ENCODE data around the gene DYNLT1. TPM values are rescaled to one million over a fixed set of nuclear protein-coding genes. Genes with fewer than 3 reads are reported as not detected.

The DYNLT1 gene
- total RNA-seq, 1 experiment from 2014 or later: 156 TPM

DNA sequence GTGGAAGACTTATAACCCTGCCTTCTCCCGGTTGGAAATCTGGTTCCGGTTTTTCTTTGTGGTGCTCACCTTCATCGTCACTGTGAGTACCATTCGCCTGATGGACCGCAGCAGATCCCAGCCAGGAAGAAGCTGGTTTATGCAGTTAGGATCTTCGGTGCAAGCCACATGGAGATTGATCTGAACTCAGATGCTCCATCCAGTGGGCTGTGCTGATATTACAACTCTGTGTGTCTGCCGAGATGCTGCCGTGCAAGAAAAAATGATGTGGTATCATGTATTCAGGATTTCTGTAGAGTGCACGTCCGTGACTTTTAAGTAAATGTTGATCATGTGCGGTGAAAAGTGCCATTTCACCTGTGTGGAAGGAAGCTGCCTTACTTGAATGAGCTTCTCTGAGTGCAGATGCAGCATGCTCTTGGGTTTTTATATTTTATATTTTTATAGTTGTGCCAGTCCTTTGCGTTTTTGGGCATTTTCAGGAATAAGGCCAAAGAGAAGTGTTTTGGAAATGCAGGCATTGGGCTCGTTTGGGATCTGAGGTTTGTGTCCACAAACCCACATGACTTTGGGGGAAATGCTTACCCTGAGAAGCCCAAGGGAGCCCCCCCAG lies 39.2 kb downstream of the DYNLT1 start:
- Mint-ChIP-seq H3K9me3 (ENCODE audit: low read depth, unreplicated experiment) (no peaks in the 10 kb centered on the region), H3K4me1 (ENCODE audit: low read depth, unreplicated experiment) (peaks cover 11% of the 10 kb centered on the region), H3K36me3 (ENCODE audit: insufficient read depth, unreplicated experiment) (peaks cover 22% of the 10 kb centered on the region), H3K27me3 (ENCODE audit: unreplicated experiment) (no peaks in the 10 kb centered on the region), H3K4me3 (ENCODE audit: low read depth, unreplicated experiment) (no peak overlapping the region), H3K27ac (ENCODE audit: unreplicated experiment) (no peak overlapping the region)
- TF ChIP-seq, protein P1, sequence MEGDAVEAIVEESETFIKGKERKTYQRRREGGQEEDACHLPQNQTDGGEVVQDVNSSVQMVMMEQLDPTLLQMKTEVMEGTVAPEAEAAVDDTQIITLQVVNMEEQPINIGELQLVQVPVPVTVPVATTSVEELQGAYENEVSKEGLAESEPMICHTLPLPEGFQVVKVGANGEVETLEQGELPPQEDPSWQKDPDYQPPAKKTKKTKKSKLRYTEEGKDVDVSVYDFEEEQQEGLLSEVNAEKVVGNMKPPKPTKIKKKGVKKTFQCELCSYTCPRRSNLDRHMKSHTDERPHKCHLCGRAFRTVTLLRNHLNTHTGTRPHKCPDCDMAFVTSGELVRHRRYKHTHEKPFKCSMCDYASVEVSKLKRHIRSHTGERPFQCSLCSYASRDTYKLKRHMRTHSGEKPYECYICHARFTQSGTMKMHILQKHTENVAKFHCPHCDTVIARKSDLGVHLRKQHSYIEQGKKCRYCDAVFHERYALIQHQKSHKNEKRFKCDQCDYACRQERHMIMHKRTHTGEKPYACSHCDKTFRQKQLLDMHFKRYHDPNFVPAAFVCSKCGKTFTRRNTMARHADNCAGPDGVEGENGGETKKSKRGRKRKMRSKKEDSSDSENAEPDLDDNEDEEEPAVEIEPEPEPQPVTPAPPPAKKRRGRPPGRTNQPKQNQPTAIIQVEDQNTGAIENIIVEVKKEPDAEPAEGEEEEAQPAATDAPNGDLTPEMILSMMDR (IDR thresholded peaks at IDR 0.05; ENCODE audit: unreplicated experiment): peak; percentile 36
- BruUV-seq (replicated peaks): no TSS peak
- CTCF ChIA-PET: interaction anchor here (0.7 to 2.1 kb wide), 4 partner anchors 42 to 391 kb away, joined by 3 to 26 read pairs (median 6); no protein-coding TSS in a partner anchor
- peak; percentile 65 for DNase-seq
- intact Hi-C loops (cut with micrococcal nuclease; ENCODE audit: unreplicated experiment): loop anchor here (2.0 kb wide), 1 partner anchor 391 kb away; no protein-coding TSS in a partner anchor

- H3K36me3 Mint-ChIP-seq (ENCODE audit: insufficient read depth, unreplicated experiment): peaks cover 22% of the 10 kb centered on the region
- intact Hi-C loops (cut with micrococcal nuclease; ENCODE audit: unreplicated experiment): loop anchor here (2.0 kb wide), 1 partner anchor 389 kb away; no protein-coding TSS in a partner anchor
Measured at GRCh38 chr6:158604048-158604406, 40.5 kb downstream of the DYNLT1 start.

DNA sequence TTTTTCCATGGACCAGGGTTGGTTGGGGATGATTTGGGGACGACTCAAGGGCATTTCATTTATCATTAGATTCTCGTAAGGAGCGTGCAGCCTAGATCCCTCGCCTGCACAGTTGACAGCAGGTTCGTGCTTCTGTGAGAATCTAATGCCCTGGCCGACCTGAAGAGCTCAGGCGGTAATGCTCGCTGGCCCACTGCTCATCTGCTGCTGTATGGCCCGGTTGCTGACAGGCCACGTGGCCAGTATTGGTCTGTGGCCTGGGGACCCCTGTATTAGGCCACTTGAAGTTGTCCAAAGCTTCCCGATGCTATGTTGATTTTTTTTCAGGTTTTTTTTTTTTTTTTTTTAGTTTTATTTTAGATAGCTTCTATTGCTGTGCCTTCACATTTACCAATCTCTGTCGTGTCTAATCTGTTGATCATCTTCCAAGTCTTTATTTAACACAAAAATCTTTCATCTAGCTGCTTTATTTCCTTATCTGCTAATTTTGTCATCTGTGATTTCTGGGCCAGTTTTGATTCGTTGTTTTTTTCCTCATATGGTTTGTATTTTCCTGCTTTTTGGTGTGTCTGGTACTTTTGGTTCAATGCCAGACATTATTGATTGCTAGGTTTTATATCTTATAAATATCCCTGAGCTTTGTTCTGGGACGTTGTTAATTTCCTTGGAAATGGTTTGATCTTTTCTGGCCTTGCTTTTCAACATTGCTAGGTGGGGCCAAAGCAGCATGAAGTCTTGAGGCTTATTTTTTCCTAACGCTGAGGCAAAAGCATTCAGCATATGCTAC lies 41.1 kb downstream of the DYNLT1 start:
- peaks cover 27% of the 10 kb centered on the region for H3K36me3 Mint-ChIP-seq (ENCODE audit: insufficient read depth, unreplicated experiment)
- H3K27me3 Mint-ChIP-seq (ENCODE audit: unreplicated experiment): no peaks in the 10 kb centered on the region
- DNase-seq: no peak
- H3K27ac Mint-ChIP-seq (ENCODE audit: unreplicated experiment): peak overlapping the region; percentile 1
- intact Hi-C loops (cut with micrococcal nuclease; ENCODE audit: unreplicated experiment): loop anchor here (2.0 kb wide), 1 partner anchor 389 kb away; no protein-coding TSS in a partner anchor
- H3K4me3 Mint-ChIP-seq (ENCODE audit: low read depth, unreplicated experiment): no peak overlapping the region
- CTCF ChIA-PET: interaction anchor here (0.6 to 1.0 kb wide), 2 partner anchors 28 to 389 kb away, joined by 4 to 5 read pairs; no protein-coding TSS in a partner anchor
- H3K9me3 Mint-ChIP-seq (ENCODE audit: low read depth, unreplicated experiment): no peaks in the 10 kb centered on the region
- BruUV-seq (replicated peaks): no TSS peak
- H3K4me1 Mint-ChIP-seq (ENCODE audit: low read depth, unreplicated experiment): peaks cover 11% of the 10 kb centered on the region
- TF ChIP-seq, protein P1 (IDR thresholded peaks at IDR 0.05; ENCODE audit: unreplicated experiment): no peak

More at GRCh38 chr6:158604048-158604406, 40.5 kb downstream of the DYNLT1 start:
- Mint-ChIP-seq H3K9me3 (ENCODE audit: low read depth, unreplicated experiment) (no peaks in the 10 kb centered on the region), H3K4me3 (ENCODE audit: low read depth, unreplicated experiment) (no peak overlapping the region), H3K4me1 (ENCODE audit: low read depth, unreplicated experiment) (peaks cover 11% of the 10 kb centered on the region), H3K27ac (ENCODE audit: unreplicated experiment) (peak overlapping the region; percentile 1), H3K27me3 (ENCODE audit: unreplicated experiment) (no peaks in the 10 kb centered on the region)
- TF ChIP-seq, protein P1 (IDR thresholded peaks at IDR 0.05; ENCODE audit: unreplicated experiment): no peak
- no TSS peak for BruUV-seq (replicated peaks)
- CTCF ChIA-PET: interaction anchor here (0.6 to 1.0 kb wide), 2 partner anchors 27 to 390 kb away, joined by 4 to 5 read pairs; no protein-coding TSS in a partner anchor
- DNase-seq: no peak

- Mint-ChIP-seq H3K9me3 (ENCODE audit: low read depth, unreplicated experiment) (no peaks in the 10 kb centered on the region), H3K4me3 (ENCODE audit: low read depth, unreplicated experiment) (no peak overlapping the region), H3K36me3 (ENCODE audit: insufficient read depth, unreplicated experiment) (peaks cover 40% of the 10 kb centered on the region), H3K27me3 (ENCODE audit: unreplicated experiment) (no peaks in the 10 kb centered on the region), H3K4me1 (ENCODE audit: low read depth, unreplicated experiment) (peaks cover 11% of the 10 kb centered on the region), H3K27ac (ENCODE audit: unreplicated experiment) (no peak overlapping the region)
- DNase-seq: no peak
- CTCF ChIA-PET: no interaction called here
- intact Hi-C loops (cut with micrococcal nuclease; ENCODE audit: unreplicated experiment): no loop called here
- TF ChIP-seq, protein P1 (IDR thresholded peaks at IDR 0.05; ENCODE audit: unreplicated experiment): no peak
- no TSS peak for BruUV-seq (replicated peaks)
Measured at GRCh38 chr6:158599635-158600034, 44.9 kb downstream of the DYNLT1 start.

Measured in Calu3 (cell line).